Caco-2 (cell line): Measurements from ENCODE around the gene SEC16B. TPM values are rescaled to one million over a fixed set of nuclear protein-coding genes. Genes with fewer than 3 reads are reported as not detected.

Experiments used
- BruUV-seq: library from RNA; stranded (reverse); fragments of 400-500 nt; replicated peaks from 2 replicates; lab custom pipeline; 2021; lab: Mats Ljungman, UMichigan
- CTCF ChIA-PET: fragments of 300-600 bp; sonication (Branson Sonifier 250); formaldehyde crosslinking; loops from one replicate; lab custom pipeline; 2022; ENCODE audit warnings: antibody characterized with exemption; lab: Charles Lee
- POLR2A ChIA-PET: fragments of 300-600 bp; sonication (Branson Sonifier 250); formaldehyde crosslinking; loops from one replicate; lab custom pipeline; 2022; ENCODE audit warnings: antibody characterized with exemption; lab: Charles Lee
- DNase-seq, 2 experiments: peaks; one replicate each; pipeline versions ENCODE4 v3.0.0 to v3.0.0-alpha.2; 2020 to 2022
- H3K27me3 ChIP-seq: replicated peaks from 2 replicates; pipeline ENCODE4 v1.6.0; 2011; ENCODE audit warnings: low read length; ENCODE audit not compliant: control insufficient read depth, insufficient read depth
- H3K36me3 ChIP-seq: 2 replicates; pipeline ENCODE4 v1.5.1; 2011; ENCODE audit warnings: low read length; ENCODE audit not compliant: control insufficient read depth, insufficient read depth
- H3K4me1 ChIP-seq: fragments of 250-450 bp; sonication (Bioruptor Pico); 2 replicates; pipeline ENCODE4 v1.5.1; 2020; ENCODE audit warnings: mild to moderate bottlenecking
- H3K4me3 ChIP-seq: 2 replicates; pipeline ENCODE4 v1.5.1; 2011; ENCODE audit warnings: low read depth, mild to moderate bottlenecking, control low read depth, low read length
- H3K9me3 ChIP-seq: fragments of 250-450 bp; sonication (Bioruptor Pico); 2 replicates; pipeline ENCODE4 v1.5.1; 2020; ENCODE audit warnings: mild to moderate bottlenecking, moderate library complexity
- H3K27ac Mint-ChIP-seq: one replicate; pipeline ENCODE4 v1.8.0; 2022; ENCODE audit warnings: mixed read lengths; ENCODE audit not compliant: unreplicated experiment
- H3K27me3 Mint-ChIP-seq: one replicate; pipeline ENCODE4 v1.8.0; 2022; ENCODE audit warnings: mixed read lengths; ENCODE audit not compliant: insufficient read depth, unreplicated experiment
- H3K36me3 Mint-ChIP-seq: one replicate; pipeline ENCODE4 v1.8.0; 2022; ENCODE audit warnings: mild to moderate bottlenecking, mixed read lengths; ENCODE audit not compliant: insufficient read depth, unreplicated experiment
- H3K4me1 Mint-ChIP-seq: one replicate; pipeline ENCODE4 v1.8.0; 2022; ENCODE audit warnings: low read depth, mixed read lengths; ENCODE audit not compliant: unreplicated experiment
- H3K4me3 Mint-ChIP-seq: one replicate; pipeline ENCODE4 v1.8.0; 2022; ENCODE audit warnings: mild to moderate bottlenecking, moderate library complexity, mixed read lengths; ENCODE audit not compliant: unreplicated experiment
- H3K9me3 Mint-ChIP-seq: one replicate; pipeline ENCODE4 v1.8.0; 2022; ENCODE audit warnings: mixed read lengths; ENCODE audit not compliant: unreplicated experiment
- intact Hi-C: fragments of 100-400 bp; cut with micrococcal nuclease; formaldehyde crosslinking; loops from one replicate; pipeline ENCODE4 v1.10.0; 2022; ENCODE audit not compliant: unreplicated experiment
- total RNA-seq: library from RNA; stranded (reverse); gene quantifications from 2 replicates; pipeline ENCODE4 v1.2.3, GENCODE V29; 2022
- TF ChIP-seq, protein P1 (sequence below), 2 experiments: fragments of 200-600 bp in 1 of 2; IDR thresholded peaks; 1 replicate in 1 of 2; 2 replicates in 1 of 2; pipeline versions ENCODE4 v1.5.1 to v1.8.0; 2011 to 2022; ENCODE audit warnings: antibody characterized with exemption in 1 of 2, control low read depth in 1 of 2, inconsistent platforms in 1 of 2, low read depth in 1 of 2, low read length in 1 of 2, mild to moderate bottlenecking in 1 of 2, moderate library complexity in 1 of 2; ENCODE audit not compliant: insufficient read depth in 1 of 2, severe bottlenecking in 1 of 2, unreplicated experiment in 1 of 2

The SEC16B gene
- total RNA-seq, 1 experiment from 2014 or later: 0.59 TPM

DNA sequence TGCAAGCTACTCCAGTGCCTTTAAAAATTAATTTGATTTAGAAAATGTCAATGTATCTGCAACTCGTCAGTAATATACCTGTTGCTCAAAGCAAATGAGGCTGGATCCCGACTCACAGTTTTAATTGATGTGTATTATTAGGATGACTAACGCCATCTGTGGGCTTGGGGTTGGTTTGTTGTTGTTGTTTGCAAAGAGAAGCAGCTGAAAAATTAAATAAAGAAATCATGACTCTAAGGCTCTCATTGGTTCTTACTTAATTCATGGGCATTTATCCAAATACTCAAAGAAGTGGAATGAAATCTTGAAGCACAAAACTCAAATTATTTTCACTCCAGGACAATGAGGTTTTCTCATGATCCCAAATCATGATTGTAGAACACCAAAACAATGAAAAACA lies 46.4 kb downstream of the SEC16B start:
- BruUV-seq: no TSS peak
- Histone ChIP-seq H3K4me1 (no peaks in the 10 kb centered on the region), H3K4me3 (no peak overlapping the region), H3K27me3 (no peaks in the 10 kb centered on the region), H3K9me3 (no peaks in the 10 kb centered on the region), H3K36me3 (no peaks in the 10 kb centered on the region)
- TF ChIP-seq, protein P1, sequence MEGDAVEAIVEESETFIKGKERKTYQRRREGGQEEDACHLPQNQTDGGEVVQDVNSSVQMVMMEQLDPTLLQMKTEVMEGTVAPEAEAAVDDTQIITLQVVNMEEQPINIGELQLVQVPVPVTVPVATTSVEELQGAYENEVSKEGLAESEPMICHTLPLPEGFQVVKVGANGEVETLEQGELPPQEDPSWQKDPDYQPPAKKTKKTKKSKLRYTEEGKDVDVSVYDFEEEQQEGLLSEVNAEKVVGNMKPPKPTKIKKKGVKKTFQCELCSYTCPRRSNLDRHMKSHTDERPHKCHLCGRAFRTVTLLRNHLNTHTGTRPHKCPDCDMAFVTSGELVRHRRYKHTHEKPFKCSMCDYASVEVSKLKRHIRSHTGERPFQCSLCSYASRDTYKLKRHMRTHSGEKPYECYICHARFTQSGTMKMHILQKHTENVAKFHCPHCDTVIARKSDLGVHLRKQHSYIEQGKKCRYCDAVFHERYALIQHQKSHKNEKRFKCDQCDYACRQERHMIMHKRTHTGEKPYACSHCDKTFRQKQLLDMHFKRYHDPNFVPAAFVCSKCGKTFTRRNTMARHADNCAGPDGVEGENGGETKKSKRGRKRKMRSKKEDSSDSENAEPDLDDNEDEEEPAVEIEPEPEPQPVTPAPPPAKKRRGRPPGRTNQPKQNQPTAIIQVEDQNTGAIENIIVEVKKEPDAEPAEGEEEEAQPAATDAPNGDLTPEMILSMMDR (IDR thresholded peaks at IDR 0.05; ENCODE audit: insufficient read depth in 1 of 2, low read depth in 1 of 2, low read length in 1 of 2, severe bottlenecking in 1 of 2, unreplicated experiment in 1 of 2): no peak
- H3K27me3 Mint-ChIP-seq: peaks cover 3% of the 10 kb centered on the region
- H3K4me3 Mint-ChIP-seq: no peak overlapping the region
- no peak overlapping the region for H3K27ac Mint-ChIP-seq
- CTCF ChIA-PET: no interaction called here
- POLR2A ChIA-PET: no interaction called here
- no peaks in the 10 kb centered on the region for H3K9me3 Mint-ChIP-seq
- intact Hi-C loops: no loop called here
- no peak for DNase-seq
- H3K36me3 Mint-ChIP-seq: no peaks in the 10 kb centered on the region
- H3K4me1 Mint-ChIP-seq: no peaks in the 10 kb centered on the region

DNA sequence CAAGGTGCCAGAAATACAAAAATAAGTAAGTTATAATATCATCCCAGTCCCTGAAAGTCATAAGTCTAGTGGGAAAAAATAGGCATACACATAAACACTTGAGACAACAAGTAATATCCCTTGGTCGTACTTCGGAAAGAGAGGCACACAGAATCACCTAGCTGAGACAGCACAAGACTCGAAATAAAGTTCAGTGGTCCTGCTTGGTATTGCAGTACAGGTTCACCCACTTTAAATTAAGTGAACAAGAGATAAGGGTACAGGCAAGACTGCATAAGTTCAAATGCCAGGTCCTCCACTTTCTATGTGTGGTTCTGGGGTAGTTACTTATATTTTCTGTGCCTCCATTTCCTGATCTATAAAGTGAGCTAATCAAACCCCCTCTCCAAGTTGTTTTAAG lies 47.6 kb downstream of the SEC16B start:
- intact Hi-C loops: no loop called here
- Mint-ChIP-seq H3K4me3 (no peak overlapping the region), H3K27ac (no peak overlapping the region), H3K9me3 (no peaks in the 10 kb centered on the region), H3K4me1 (no peaks in the 10 kb centered on the region), H3K27me3 (peaks cover 3% of the 10 kb centered on the region), H3K36me3 (no peaks in the 10 kb centered on the region)
- no peaks in the 10 kb centered on the region for H3K9me3 ChIP-seq
- no peaks in the 10 kb centered on the region for H3K27me3 ChIP-seq
- no TSS peak for BruUV-seq
- TF ChIP-seq, protein P1 (IDR thresholded peaks at IDR 0.05; ENCODE audit: insufficient read depth in 1 of 2, low read depth in 1 of 2, low read length in 1 of 2, severe bottlenecking in 1 of 2, unreplicated experiment in 1 of 2): no peak
- no peaks in the 10 kb centered on the region for H3K4me1 ChIP-seq
- CTCF ChIA-PET: no interaction called here
- no peaks in the 10 kb centered on the region for H3K36me3 ChIP-seq
- H3K4me3 ChIP-seq: no peak overlapping the region
- DNase-seq: no peak
- POLR2A ChIA-PET: no interaction called here

DNA sequence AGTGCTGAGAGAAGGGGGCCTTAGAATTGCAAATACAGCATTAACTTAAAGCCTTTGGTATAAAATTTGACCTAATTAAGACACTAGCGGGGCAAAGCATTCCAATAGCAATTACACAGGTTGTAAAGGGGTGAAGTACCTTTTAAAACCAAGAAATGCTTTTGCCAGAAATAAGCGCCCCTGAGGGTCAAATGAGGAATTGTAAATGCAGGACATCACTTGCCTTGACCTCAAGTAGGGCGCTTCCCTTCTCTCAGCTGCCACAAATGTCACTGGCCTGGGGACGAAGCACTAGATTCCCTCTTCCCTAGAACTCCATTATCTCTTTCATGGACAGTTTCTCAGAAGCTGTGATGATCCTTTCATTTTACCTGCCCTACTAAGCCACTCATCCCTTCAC lies 48.3 kb downstream of the SEC16B start:
- Mint-ChIP-seq H3K4me3 (no peak overlapping the region), H3K9me3 (no peaks in the 10 kb centered on the region), H3K36me3 (no peaks in the 10 kb centered on the region), H3K4me1 (no peaks in the 10 kb centered on the region), H3K27me3 (peaks cover 3% of the 10 kb centered on the region), H3K27ac (no peak overlapping the region)
- TF ChIP-seq, protein P1 (IDR thresholded peaks at IDR 0.05; ENCODE audit: insufficient read depth in 1 of 2, low read depth in 1 of 2, low read length in 1 of 2, severe bottlenecking in 1 of 2, unreplicated experiment in 1 of 2): no peak
- H3K4me3 ChIP-seq: no peak overlapping the region
- CTCF ChIA-PET: interaction anchor here (0.6 kb wide), 1 partner anchor 1295 kb away, joined by 6 read pairs; no protein-coding TSS in a partner anchor
- H3K9me3 ChIP-seq: no peaks in the 10 kb centered on the region
- H3K4me1 ChIP-seq: no peaks in the 10 kb centered on the region
- intact Hi-C loops: no loop called here
- no peaks in the 10 kb centered on the region for H3K27me3 ChIP-seq
- DNase-seq: no peak
- H3K36me3 ChIP-seq: no peaks in the 10 kb centered on the region
- POLR2A ChIA-PET: no interaction called here
- no TSS peak for BruUV-seq
